D341Med (cell line): ENCODE data around the gene TMEM178A.
"Not testable (repeated sequence)": the region's sequence is repeated elsewhere in the genome, so short reads cannot be mapped to it uniquely, and the experiment has no call there.

Experiments
- DNase-seq: peaks from one replicate; pipeline ENCODE4 v3.0.0; 2012; ENCODE audit warnings: low spot score

TMEM178A gene

DNA sequence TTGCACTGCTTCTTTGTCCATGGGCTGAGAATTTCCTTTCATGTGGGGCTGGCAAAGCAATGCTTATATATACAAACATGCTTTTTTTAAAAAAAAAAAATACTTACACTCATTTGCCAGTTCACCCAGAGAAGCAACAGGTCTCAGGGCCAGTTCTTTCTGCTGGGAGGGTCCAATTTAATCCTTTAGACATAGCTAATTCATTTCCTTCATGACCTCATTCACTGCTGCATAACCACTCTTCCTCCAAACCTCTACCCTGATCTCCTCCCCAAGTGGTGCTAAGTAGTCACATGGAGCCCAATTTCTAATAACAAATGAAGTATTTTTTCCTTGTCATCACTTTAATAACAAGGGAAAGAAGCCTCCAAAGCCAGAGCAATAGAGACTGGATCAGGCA, 17.1 kb upstream of the TMEM178A start:
- no peak for DNase-seq

DNA sequence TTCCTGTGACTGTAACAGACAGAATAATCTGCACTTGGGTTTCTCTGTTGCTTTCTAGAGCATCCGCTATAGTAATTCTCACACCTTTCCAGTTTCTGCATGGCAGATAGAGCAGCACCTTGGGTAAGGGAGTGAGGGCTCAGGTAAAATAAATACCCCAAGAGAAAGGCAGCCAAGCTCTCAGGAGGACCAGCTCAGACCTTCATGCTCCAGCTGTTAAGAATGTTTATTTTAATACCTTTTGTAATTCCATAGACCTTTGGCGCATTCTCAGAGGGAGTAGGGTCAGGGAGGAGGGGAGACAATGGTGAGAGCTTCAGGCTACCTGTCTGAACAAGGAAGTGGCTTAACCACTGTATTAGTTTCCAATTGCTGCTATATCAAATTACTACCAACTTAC, 16.2 kb upstream of the TMEM178A start:
- no peak for DNase-seq

DNA sequence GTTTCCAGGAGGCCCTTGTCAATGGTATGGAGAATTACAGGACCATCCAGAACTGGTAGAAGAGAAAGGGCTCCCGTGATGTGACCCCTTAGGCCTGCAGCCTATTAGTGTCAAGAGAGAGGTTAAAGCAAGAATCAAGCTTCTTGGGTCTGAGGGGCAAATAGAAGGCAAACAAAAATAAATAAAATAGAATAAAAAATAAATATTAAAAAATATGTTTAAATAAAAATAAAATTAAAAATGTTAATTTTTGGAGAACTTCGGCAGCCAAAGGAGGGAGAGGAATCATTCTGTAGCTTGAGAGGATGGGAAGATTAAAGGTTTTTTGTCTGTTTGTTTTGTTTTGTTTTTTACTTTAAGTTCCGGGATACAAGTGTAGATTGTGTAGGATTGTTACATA, 15.2 kb upstream of the TMEM178A start:
- no peak for DNase-seq

DNA sequence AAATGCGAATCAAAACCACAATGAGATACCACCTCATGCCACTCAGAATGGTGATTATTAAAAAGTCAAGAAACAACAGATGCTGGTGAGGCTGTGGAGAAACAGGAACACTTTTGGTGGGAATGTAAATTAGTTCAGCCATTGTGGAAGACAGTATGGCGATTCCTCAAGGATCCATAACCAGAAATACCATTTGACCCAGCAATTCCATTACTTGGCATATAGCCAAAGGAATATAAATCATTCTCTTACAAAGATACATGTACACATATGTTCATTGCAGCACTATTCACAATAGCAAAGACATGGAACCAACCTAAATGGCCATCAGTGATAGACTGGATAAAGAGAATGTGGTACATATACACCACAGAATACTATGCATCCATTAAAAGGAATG, 9.5 kb upstream of the TMEM178A start:
- not testable (repeated sequence) for DNase-seq

DNA sequence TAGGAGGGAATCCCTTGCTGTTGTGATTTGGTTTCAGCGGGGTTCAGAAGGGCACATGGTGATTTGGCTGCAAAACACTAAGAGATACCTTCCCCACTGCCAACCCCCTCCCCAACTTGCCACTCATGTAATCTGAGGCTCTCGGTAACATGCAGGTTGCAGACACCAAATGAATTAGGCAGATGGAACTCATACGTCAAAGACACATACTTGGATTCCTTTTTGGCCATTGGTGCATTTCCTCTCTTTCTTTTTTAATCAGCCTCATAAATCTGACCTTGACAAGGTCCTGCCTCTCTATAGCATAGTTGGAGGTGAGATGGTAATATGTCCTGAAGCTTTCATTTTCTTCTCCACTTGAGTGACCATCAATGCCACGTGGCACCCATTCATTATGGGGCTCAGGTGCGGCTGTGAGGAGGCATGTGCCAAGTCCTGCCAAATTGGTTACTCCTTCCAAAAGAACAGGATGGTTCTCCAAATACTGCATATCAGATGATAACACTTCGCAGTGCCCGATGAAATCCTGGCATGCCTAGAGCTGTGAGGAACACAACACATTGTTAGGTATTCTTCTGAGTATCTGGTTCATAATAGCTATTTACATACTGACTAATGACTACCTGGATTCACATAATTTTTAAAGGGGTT, 8.3 kb upstream of the TMEM178A start:
- no peak for DNase-seq

DNA sequence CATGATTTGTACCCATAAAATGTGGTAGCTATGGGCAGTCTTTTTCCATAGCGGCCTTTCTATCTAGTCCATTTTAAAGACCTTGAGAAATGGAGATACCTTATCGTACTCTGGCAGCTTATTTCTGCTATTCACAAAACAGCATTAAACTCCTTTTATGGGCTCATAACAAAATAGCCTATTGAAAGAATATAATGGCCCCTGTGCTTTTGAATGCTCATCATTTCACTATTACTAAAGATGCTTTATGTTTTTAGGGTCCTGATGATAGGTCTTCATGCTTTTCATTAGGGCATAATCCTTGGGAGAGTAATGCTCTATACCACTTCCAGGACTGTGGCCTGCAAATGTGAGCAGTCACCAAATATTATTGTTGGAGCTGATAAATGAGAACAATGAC, 7.3 kb upstream of the TMEM178A start:
- DNase-seq: no peak

DNA sequence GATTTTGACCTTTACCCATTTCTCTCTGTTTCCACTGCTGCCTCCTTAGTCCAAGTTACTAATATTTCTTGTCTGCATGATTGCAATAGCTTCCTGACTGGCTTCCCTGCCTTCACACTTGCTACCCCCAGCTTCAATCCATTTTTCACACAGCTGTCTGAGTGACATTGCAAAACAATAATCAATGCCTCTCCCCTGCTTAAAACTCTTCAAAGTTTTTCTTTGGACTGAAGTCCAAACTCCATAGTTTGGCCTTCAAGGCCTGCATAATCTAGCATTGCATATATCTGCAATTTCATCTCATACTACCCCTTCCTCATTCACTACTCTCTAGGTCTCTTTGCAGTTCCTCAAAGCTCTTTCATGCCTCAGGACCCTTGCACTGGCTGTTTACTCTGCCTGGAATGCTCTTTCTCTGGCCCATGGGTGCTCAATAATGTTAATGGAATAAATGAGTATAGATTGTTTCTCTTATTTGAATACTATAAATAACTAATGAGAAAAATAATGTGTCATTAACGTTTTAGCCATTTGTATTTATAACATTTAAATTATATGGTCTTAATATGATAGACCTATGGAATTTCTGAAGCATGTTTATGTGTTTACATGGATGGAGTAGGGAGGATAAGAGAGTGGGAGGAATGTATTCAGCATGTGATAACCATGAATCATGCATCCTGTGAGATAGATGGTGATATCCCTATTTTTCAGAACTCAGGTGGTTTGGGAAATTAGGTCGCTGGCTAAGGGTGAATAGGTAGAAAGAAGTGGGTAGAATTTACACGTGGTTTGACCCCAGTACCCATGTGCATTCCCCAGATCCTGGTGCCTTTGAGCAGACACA, 5.7 kb upstream of the TMEM178A start:
- no peak for DNase-seq

DNA sequence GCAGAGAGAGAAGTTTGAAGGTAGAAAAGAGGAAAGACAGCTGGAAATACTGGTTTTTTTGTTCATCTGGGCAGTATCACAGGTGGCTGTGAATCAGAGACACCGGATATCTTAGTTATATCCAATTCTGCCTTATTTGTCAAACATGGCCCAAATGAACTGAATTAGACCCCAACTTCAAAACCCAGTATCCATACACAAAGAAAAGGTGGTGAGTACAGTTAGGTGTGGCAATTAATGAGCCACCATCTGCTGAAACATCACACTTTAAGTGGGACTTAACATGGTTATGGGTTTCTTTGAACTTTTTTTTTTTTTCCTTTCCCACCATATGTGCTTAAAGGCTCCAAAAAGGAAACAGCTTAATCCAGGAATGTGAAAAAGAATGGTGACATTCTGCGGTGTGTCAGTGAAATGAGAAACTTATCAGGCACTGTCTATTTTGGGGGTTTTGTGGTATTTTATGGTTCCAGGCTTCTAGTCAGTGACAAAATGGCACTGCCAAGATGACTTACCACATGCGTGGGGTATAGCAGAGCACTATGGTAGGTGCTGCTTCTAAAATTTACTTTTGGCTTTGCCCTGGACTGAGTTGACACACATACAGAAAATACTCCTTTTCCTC, 5.0 kb upstream of the TMEM178A start:
- no peak for DNase-seq

DNA sequence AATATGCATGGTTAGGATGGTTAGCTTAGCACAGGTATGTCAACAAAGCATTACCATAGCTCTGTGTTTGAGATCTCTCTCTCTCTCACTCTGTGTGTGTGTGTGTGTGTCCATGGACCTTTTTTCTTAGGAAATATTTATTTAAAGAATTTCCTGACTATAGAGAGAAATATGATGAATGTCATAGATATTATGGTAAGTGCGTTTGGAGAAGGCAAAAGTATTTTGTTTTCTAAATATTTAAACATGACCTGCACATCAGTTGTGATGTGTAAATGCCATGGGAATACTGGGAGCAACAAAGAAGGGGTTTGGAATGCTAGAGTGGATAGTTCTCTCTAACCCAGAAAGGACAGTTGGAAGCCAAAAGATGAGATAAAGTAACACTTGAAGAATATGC, 3.9 kb upstream of the TMEM178A start:
- no peak for DNase-seq

DNA sequence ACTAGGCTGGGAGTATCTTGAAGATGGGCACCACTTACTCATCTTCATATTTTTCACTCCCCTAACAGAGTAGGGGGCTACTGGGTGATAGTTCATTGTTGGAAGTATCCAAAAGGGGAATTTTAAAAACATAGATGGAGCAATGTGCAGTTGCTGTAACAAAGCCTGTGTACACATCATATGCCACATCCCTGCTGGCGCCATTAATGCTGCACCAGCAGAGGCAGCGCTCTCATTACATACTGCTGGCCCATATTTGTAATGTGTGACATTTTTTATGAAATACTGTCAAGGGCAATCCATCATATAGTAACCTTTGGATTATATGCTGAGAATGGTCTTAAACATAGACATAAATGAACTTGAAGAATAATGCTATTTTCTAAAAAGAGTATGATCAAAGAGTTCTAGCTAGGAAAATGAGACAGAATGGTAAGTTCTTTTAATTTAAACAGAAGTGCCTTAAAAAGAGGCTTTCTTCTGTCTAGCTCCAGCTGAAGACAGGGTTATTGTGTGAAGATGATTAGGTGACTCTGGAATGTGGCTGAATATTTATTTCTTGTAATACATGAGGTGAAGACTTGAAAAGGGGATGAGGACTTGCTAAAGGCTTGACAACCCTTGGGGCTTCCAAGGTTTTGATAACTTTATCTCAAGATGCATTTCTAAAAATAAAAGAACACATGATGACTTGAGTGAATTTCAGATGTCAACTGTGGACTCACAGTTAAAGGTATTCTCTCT, 2.4 kb upstream of the TMEM178A start:
- no peak for DNase-seq

DNA sequence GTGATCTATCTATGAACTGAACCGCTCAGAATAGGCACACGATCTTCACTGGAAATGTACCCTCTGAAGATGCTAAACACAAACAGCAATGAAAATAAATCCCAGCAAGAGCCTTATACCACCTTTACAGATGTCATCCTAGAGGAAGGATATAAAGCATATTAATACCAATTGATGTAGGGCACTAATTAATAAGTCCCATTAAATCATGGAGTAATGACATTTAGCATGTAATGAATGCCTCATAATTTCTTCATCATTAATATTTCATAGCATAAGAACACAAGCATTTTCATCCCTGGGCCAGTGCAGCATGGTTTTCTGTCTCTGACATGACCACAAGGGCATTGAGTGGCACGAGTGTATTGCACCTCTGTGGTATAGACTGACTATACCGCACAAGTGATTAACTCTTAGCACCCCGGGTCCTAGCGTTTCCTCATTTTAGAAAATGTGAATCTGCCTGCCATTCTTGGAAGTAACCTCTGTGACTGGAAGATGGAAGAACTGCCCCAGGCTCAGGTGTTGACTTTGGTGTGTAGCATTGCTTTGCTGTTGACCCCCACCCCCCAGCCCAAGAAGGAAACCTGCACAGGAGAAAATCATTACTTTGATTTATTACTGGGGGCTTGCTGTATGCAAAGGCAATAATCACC, 1.4 kb upstream of the TMEM178A start:
- no peak for DNase-seq

DNA sequence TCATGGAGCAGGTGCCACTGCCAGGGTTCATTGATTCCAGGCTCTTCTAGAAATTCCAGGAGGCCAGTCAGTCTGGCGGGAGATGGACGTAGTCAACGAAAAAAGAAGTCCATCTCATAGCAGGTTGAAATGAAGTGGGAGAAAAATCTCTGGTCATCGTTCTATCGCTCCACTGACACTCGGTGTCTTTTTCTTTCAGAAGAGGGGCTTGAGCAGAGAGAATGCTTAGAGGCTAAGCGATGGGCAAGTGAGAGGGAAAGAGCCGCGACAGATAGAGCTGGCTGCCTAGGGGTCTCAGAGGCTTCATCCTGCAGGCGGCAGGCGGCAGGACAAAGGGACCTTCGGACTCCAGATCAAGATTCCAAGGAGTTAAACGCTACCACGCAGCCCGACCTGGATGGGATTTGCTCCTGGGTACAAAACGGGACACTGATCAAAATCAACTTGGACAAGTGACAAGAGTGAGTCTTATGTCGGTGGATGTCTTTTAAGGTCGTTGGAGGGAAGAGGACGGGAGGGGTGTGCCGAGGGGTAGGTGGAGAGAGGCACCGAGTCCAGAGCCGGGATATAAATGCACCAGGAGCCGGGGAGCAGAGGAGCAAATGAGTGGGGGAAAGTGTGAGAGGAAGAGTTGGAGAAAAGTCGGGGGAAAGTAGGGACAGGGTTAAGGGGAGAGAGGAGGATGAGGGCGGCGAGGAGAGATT, 677 bp upstream of the TMEM178A start:
- no peak for DNase-seq

DNA sequence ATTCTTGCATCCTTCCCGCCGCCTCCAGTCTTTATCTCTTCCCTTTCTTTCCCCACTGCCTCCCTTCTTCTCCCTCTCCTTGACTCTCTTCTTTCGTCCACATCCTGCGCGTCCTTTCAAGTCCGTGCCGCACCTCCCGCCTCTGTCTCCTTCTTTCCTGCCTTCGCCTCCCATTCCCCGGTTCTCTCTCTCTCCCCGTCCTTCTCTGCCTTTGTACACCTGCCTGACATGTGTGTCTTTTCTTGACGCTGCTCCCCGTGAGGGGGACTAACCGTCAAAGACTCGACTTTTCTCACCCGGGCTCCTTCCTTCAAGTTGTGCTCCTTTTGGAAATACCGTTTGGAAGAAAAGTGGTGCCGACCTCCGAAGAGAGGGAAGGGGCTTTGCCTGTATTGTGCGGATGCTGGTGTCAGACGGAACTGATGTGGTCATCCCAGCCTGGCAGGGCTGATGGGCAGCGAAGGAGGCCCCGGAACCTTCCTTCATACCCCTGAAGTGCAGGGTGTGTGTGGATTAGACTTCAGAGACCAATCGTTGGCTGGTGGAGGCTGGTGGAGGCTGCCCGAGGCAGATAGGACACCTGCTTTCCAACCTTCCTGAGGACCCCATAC, 879 bp downstream of the TMEM178A start:
- peak; percentile 32 for DNase-seq

DNA sequence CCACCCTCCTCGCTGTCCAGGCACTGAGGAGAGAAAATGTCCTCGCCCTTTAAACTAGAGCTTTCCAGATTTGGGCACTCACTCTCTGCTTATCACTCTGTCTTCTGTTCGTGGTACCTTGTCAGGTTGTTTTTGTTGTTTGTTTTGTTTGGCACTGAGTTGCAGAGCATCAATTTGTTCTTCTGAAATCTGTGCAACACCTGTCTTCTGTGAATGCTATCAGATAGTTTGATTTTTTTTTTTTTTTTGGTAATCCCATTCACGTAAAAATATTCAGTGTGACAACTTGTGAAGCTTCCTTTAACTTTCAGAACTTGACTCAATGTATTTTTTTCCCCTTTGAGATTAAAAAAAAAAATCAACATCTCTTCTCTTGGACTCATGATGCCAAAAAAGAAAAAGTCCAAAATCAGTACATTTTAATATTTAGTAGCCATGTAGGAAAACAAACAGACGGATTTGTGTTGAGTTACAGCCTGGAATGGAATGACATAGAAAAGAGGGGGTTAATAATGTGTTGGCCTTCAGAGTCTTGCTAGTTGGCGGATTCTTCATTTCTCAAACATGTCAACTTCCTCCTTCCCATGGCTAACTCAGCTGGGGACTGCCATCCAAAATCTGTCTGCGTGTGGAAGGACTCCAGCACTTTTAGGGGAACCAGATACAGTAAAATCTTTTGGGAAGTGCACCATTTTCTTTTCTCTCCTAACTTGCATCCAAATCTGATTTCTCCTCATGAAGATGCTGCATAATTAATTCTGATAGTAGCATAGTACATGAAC, 1.6 kb downstream of the TMEM178A start:
- no peak for DNase-seq

DNA sequence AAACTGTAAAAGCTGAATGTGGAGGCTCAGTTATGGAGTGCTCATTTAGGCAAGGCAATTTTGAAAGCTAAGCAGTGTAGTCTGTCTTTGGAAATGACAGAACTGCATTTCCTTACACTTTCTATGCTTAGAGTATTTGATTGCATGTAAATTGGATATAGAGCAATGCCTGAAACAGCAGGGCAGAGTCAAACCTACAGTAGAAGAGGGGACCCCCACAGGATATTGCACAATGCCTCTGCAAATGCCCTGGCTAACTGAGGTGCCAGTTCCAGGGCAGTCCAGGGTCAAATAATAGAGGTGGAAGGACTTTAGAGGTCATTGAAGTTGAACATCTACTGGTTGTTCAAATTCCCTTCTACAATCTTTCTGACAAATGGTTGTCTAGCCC, 2.2 kb downstream of the TMEM178A start:
- no peak for DNase-seq

DNA sequence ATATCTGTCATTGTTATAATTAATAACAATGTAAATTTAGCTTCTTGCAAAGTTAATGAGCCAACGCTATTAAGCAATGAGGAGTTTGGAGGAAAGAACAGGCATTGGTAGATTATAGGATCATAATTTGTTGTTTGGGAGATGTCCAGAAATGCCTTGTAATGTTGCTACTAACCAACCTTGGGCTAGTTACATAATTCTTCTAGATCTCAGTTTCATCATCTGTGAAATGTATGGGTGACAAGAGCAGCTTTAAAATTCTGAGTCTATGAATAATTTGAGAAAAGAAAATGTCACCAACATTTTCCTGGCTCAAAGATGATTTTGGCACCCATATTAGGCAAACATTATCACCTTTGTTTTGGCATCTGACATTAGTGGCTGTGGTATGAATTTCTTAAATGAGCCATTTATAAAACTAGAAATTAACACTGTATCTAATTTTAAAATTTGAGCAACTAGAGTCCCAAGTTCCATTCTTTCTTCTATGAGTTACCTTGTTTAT, 2.9 kb downstream of the TMEM178A start:
- DNase-seq: no peak

DNA sequence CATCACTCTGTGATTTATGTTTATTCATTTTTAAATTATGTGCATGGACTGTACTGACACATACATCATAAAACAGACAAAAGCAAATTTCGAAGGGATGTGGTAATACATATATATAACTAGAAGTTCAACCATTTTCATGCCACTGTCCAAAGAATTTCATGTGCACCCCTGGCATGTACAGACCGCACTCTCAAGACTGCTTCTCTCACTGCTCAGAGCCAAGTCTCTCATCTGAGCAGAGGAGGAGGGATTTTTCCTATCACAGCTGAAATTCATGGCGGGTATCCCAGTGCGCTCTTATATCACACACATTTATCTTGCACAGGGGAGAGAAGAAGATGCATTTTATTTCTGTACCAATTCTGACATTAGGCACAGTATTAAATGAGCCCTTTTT, 5.9 kb downstream of the TMEM178A start:
- no peak for DNase-seq

DNA sequence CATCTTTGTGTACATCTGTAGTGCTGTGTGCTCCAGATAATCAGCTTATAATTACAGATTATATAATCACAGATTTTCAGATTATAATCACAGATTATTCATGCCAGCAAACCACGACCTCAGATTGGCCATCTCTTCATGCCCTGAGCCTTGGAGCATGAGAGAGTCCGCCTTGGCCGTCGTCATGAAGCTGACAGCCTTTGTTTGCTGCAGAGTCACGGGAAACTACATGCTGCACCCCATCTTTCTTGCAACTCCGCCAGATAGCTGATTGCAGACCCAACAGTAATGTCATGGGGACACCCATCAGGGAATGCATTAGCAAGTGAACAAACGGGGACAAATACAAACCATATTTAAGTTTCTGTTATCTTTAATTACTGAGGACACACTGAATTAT, 7.3 kb downstream of the TMEM178A start:
- no peak for DNase-seq

DNA sequence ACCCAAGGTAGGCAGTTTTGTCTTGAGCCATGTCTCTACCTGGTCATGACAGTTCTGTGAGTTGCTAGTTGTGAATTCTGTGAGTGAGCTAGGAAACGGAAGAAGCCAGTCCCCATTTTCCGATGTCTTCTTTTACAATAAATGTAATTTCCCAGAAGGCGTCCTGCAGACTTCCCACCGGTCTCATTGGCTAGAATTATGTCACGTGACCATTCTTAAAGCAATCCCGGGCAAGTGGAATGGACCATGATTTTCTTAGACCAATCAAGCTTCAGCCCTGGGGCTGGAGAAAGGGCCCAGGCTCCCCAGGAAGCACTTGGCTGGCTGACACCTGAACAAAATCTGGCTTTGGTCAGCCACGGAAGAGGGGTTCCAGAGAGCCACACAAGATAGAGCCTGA, 10.6 kb downstream of the TMEM178A start:
- DNase-seq: no peak

DNA sequence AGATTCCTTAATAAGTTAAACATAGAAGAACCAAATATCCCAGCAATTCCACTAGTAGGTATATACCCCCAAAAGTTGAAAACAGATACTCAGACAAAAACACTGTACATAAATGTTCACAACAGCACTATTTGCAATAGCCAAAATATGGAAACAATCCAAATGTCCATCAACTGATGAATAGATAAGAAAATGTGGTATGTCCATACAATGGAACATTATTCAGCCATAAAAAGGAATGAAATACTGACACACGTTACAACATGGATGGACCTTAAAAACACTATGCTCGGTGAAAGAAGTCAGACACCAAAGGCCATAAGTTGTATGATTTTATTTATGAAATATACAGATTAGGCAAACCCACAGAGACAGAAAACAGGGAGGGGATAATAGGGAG, 12.5 kb downstream of the TMEM178A start:
- DNase-seq: no peak
